ENCODE measurements around the gene PSEN1.

GRCh38 chr14:73240816-73241480 is 104.6 kb downstream of the PSEN1 start:
- TF ChIP-seq EZH2 (IDR thresholded peaks at IDR 0.05; ENCODE audit: low read depth, unreplicated experiment) (no peak), CTCF (conservative IDR thresholded peaks at IDR 0.05; ENCODE audit: low read depth in 2 of 2) (no peak), NANOG (IDR thresholded peaks at IDR 0.05; ENCODE audit: borderline replicate concordance) (no peak), JUNB (IDR thresholded peaks at IDR 0.05; ENCODE audit: unreplicated experiment) (no peak), EZH2phosphoT487 (IDR thresholded peaks at IDR 0.05; ENCODE audit: unreplicated experiment) (no peak), REST (IDR thresholded peaks at IDR 0.05; ENCODE audit: unreplicated experiment) (no peak), POLR2AphosphoS5 (IDR thresholded peaks at IDR 0.05; ENCODE audit: low read depth) (no peak), CREB1 (CRISPR knock-in tag; IDR thresholded peaks at IDR 0.05; ENCODE audit: low read depth) (no peak), ETS1 (IDR thresholded peaks at IDR 0.05) (no peak), ZNF114 (CRISPR knock-in tag; IDR thresholded peaks at IDR 0.05) (no peak)
